ELF-1 (cell line): ENCODE data around the gene GCNT2.
"Not testable (repeated sequence)": the region's sequence is repeated elsewhere in the genome, so short reads cannot be mapped to it uniquely, and the experiment has no call there.

Experiments
- DNase-seq: peaks from one replicate; pipeline ENCODE4 v3.0.0-alpha.2; 2016; ENCODE audit warnings: low read depth, low spot score

The GCNT2 gene

GRCh38 chr6:10547809-10548208 is 26.7 kb downstream of the GCNT2 start:
- DNase-seq, result no peak

GRCh38 chr6:10550764-10551163 is 29.6 kb downstream of the GCNT2 start:
- DNase-seq, result no peak

- DNase-seq, result no peak
These were observed 31.2 kb downstream of the GCNT2 start for GRCh38 chr6:10552270-10552810.

- peak; percentile 54 for DNase-seq
These were observed 32.7 kb downstream of the GCNT2 start for GRCh38 chr6:10553871-10554270.

- DNase-seq, result no peak
These were observed 33.7 kb downstream of the GCNT2 start for GRCh38 chr6:10554826-10555225.

- DNase-seq, result peak; percentile 83
These were observed 34.6 kb downstream of the GCNT2 start for GRCh38 chr6:10555625-10556309.

- no peak for DNase-seq
These were observed 35.4 kb downstream of the GCNT2 start for GRCh38 chr6:10556589-10556988.

GRCh38 chr6:10556992-10557391 is 35.8 kb downstream of the GCNT2 start:
- no peak for DNase-seq

GRCh38 chr6:10557913-10558312 is 36.8 kb downstream of the GCNT2 start:
- no peak for DNase-seq

GRCh38 chr6:10558565-10558964 is 37.4 kb downstream of the GCNT2 start:
- peak; percentile 71 for DNase-seq

GRCh38 chr6:10559522-10560152 is 38.5 kb downstream of the GCNT2 start:
- peak; percentile 47 for DNase-seq

GRCh38 chr6:10561611-10562199 is 40.6 kb downstream of the GCNT2 start:
- no peak for DNase-seq

GRCh38 chr6:10564975-10565673 is 44.0 kb downstream of the GCNT2 start:
- DNase-seq, result no peak

GRCh38 chr6:10565913-10566312 is 44.8 kb downstream of the GCNT2 start:
- DNase-seq, result no peak

- no peak for DNase-seq
These were observed 46.3 kb downstream of the GCNT2 start for GRCh38 chr6:10567256-10568026.

GRCh38 chr6:10569392-10570127 is 48.4 kb downstream of the GCNT2 start:
- no peak for DNase-seq

- DNase-seq, result not testable (repeated sequence)
These were observed 54.4 kb downstream of the GCNT2 start for GRCh38 chr6:10575519-10575918.

- no peak for DNase-seq
These were observed 55.1 kb downstream of the GCNT2 start for GRCh38 chr6:10576226-10576625.

- DNase-seq, result no peak
These were observed 56.0 kb downstream of the GCNT2 start for GRCh38 chr6:10577112-10577511.

GRCh38 chr6:10578723-10579122 is 57.6 kb downstream of the GCNT2 start:
- no peak for DNase-seq

- no peak for DNase-seq
These were observed 58.7 kb downstream of the GCNT2 start for GRCh38 chr6:10579803-10580202.
